ENCODE results near the gene RPL36. TPM values are rescaled to one million over a fixed set of nuclear protein-coding genes. Genes with fewer than 3 reads are reported as not detected.

The RPL36 gene
- total and polyA plus RNA-seq, 2 donors (not counting 3 experiments of a cell fraction or from before 2014, with no cell fraction given): 1,033 to 1,084 TPM

GRCh38 chr19:5648464-5648863 lies 41.6 kb upstream of the RPL36 start:
- Histone ChIP-seq H3K36me3 (ENCODE audit: control insufficient read depth in 2 of 2, extremely low read depth in 1 of 2, insufficient read depth in 2 of 2, low read length in 2 of 2) (peaks cover 21 to 51% of the 10 kb centered on the region in 2 experiments), H3K9me3 (replicated peaks; ENCODE audit: control insufficient read depth, insufficient read depth, low read length) (no peaks in the 10 kb centered on the region), H3K4me1 (ENCODE audit: control insufficient read depth, extremely low read depth, insufficient read depth, low read length) (no peaks in the 10 kb centered on the region), H3K27ac (ENCODE audit: insufficient read depth, low read depth, low read length) (no peak overlapping the region), H3K27me3 (ENCODE audit: control insufficient read depth in 2 of 2, insufficient read depth in 2 of 2, low read length in 2 of 2) (no peaks in the 10 kb centered on the region), H3K4me2 (ENCODE audit: insufficient read depth, low read length) (no peak overlapping the region), H3K4me3 (replicated peaks in 1 of 3; ENCODE audit: insufficient read depth in 1 of 3, low read depth in 1 of 3, low read length in 3 of 3) (no peak overlapping the region), H4K20me1 (replicated peaks; ENCODE audit: control insufficient read depth, extremely low read depth, insufficient read depth, low read length) (no peaks in the 10 kb centered on the region), H3K9ac (replicated peaks; ENCODE audit: extremely low read depth, insufficient read depth, low read length) (no peak overlapping the region), H3K9me1 (replicated peaks; ENCODE audit: control insufficient read depth, extremely low read depth, insufficient read depth, low read length) (no peaks in the 10 kb centered on the region), H2AFZ (ENCODE audit: low read depth, low read length) (no peak overlapping the region), H3K79me2 (ENCODE audit: control insufficient read depth, insufficient read depth, low read length) (peaks cover 39% of the 10 kb centered on the region)
- no peak for TF ChIP-seq MYC (IDR thresholded peaks at IDR 0.05; ENCODE audit: low read depth, low read length)
- TF ChIP-seq GATA2 (IDR thresholded peaks at IDR 0.05; ENCODE audit: insufficient read depth, insufficient read length, low read depth, low read length): no peak
- TF ChIP-seq JUN (IDR thresholded peaks at IDR 0.05; ENCODE audit: borderline replicate concordance, insufficient read depth, insufficient read length, low read depth): no peak
- TF ChIP-seq, protein P1, sequence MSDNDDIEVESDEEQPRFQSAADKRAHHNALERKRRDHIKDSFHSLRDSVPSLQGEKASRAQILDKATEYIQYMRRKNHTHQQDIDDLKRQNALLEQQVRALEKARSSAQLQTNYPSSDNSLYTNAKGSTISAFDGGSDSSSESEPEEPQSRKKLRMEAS (IDR thresholded peaks at IDR 0.05; ENCODE audit: insufficient read depth, insufficient read length): no peak
- no peak for TF ChIP-seq POLR2A (IDR thresholded peaks at IDR 0.05; ENCODE audit: low read depth, low read length)
- TF ChIP-seq CTCF (IDR thresholded peaks at IDR 0.05; ENCODE audit: extremely low read depth in 1 of 2, insufficient read depth in 1 of 2, low read depth in 1 of 2, low read length in 2 of 2): no peak
- TF ChIP-seq EZH2 (IDR thresholded peaks at IDR 0.05; ENCODE audit: borderline replicate concordance, low read depth, low read length, severe bottlenecking): no peak
- no peak for TF ChIP-seq FOS (IDR thresholded peaks at IDR 0.05; ENCODE audit: borderline replicate concordance, insufficient read depth, low read length)
- TF ChIP-seq POLR2AphosphoS5 (IDR thresholded peaks at IDR 0.05; ENCODE audit: insufficient read depth, low read depth, low read length): no peak
- ChIA-PET CTCF (interaction anchor here (0.7 kb wide), 1 partner anchor 12 kb away, joined by 3 read pairs; no protein-coding TSS in a partner anchor), POLR2A (no interaction called here)
- dilution Hi-C loops (cut with MboI; ENCODE audit: extremely low pct_ligation_motif_present, low sequenced_read_pairs): no loop called here
- FAIRE-seq: peak; percentile 31
- intact Hi-C loops (cut with micrococcal nuclease): loop anchor here (10.0 kb wide), 1 partner anchor 536 kb away; no protein-coding TSS in a partner anchor
- BruUV-seq (replicated peaks): no TSS peak
- no peak for DNase-seq (ENCODE audit: low read depth, low spot score)
